Large intestine (tissue), 3 donors: ENCODE results near the gene SLC37A1. TPM values are rescaled to one million over a fixed set of nuclear protein-coding genes. Genes with fewer than 3 reads are reported as not detected.
A peak's percentile ranks its signal among the peaks of the same experiment; 100 is the strongest.

Experiments used
- DNase-seq, 2 donors: peaks; one replicate each; pipeline versions ENCODE4 v3.0.0 to v3.0.0-alpha.2; 2013
- H3K27ac ChIP-seq: one replicate; pipeline ENCODE4 v1.5.1; 2013; ENCODE audit warnings: low read length
- H3K27me3 ChIP-seq: 2 replicates; pipeline ENCODE4 v1.6.1; 2013; ENCODE audit warnings: low read length; ENCODE audit not compliant: control insufficient read depth, insufficient read depth
- H3K36me3 ChIP-seq: 2 replicates; pipeline ENCODE4 v1.6.1; 2013; ENCODE audit warnings: low read length; ENCODE audit not compliant: control insufficient read depth, insufficient read depth
- H3K4me1 ChIP-seq: one replicate; pipeline ENCODE4 v1.6.1; 2013; ENCODE audit warnings: low read length; ENCODE audit not compliant: control insufficient read depth, insufficient read depth
- H3K4me3 ChIP-seq: one replicate; pipeline ENCODE4 v1.5.1; 2013; ENCODE audit warnings: low read length
- H3K9me3 ChIP-seq: one replicate; pipeline ENCODE4 v1.6.1; 2013; ENCODE audit warnings: mild to moderate bottlenecking, low read depth, low read length, moderate library complexity; ENCODE audit not compliant: control insufficient read depth
- WGBS: methylation state at CpG from one replicate; pipeline ENCODE4 v1.1.5; 2013; ENCODE audit warnings: low lambda C conversion rate; ENCODE audit not compliant: insufficient coverage; 5-methylcytosine and 5-hydroxymethylcytosine counted together
- polyA plus RNA-seq: library from polyadenylated mRNA; unstranded; fragments of 120-200 nt; gene quantifications from one replicate; pipeline ENCODE4 v1.2.1, GENCODE V29; 2013

Gene SLC37A1
- polyA plus RNA-seq, 1 donor: 35.9 TPM

DNA sequence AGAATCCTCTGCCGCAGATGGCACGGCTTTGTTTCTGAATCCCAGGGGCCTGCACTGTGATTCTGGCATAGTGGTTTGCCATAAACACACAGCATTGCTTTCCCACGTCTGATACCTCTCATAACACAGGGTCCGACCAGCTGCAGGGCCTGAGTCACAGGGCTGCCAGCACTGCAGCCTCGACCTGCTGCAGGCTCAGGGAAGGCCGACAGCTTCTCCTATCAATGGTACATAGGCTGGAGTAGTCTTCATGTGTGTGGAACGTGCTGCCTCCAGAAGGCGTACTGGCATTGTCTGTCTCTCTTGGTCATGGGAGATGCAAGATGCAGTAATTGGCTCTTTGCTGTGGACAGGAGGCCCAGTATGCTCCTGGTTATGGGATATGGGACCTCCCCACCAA, 86.3 kb downstream of the SLC37A1 start:
- no peaks in the 10 kb centered on the region for H3K27me3 ChIP-seq
- H3K36me3 ChIP-seq: no peaks in the 10 kb centered on the region
- H3K27ac ChIP-seq: no peak overlapping the region
- no CpG with 5 or more reads among the region's 8 CpGs for WGBS
- no peak for DNase-seq
- no peaks in the 10 kb centered on the region for H3K4me1 ChIP-seq
- H3K9me3 ChIP-seq: peaks cover 3% of the 10 kb centered on the region
- H3K4me3 ChIP-seq: no peak overlapping the region

DNA sequence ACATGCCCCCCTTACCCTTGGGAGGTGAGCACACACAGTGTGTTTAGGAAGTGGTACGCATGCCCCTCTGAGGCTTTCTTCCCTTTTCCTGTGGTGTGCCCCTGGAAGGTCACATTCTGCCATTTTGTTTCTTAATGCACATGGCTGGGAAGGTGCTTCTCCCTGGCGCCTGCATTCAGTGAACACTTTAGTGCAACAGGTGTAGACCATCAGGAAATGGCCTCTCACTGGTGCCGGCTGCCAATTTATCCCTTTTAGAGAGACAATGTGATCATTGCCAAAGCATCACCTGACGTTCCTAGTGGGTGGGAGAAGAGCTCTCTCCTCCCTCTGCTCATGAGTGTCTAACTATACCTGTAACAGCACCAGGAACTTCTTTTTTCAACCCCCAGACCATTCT, 88.0 kb downstream of the SLC37A1 start:
- H3K36me3 ChIP-seq: no peaks in the 10 kb centered on the region
- WGBS: no CpG with 5 or more reads among the region's 4 CpGs

DNA sequence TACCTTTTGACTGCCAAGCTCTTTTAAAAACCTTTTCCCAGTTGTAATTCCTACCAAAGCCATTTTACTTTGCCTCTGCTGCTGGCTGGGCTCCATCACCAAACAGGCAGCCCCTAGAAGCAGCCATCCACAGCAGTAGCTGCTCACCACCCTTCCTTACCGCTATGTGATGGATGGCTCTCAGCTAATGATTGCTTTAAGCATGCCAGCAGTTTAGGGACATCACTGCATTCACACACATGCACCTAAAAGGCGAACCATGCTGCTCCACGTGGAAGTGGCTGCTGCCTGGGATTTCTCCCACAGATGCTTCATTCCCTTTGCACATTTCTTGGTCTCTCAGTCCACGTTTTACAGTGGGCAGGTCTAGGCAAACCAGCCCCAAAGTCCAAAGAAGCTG, 93.5 kb downstream of the SLC37A1 start:
- Histone ChIP-seq H3K36me3 (no peaks in the 10 kb centered on the region), H3K4me1 (no peaks in the 10 kb centered on the region), H3K27ac (peak overlapping the region; percentile 2), H3K4me3 (no peak overlapping the region), H3K9me3 (peaks cover 15% of the 10 kb centered on the region), H3K27me3 (no peaks in the 10 kb centered on the region)
- DNase-seq: no peak
- no CpG with 5 or more reads among the region's 4 CpGs for WGBS

More for the DNA sequence above, 88.0 kb downstream of the SLC37A1 start:
- Histone ChIP-seq H3K27me3 (no peaks in the 10 kb centered on the region), H3K27ac (no peak overlapping the region), H3K4me3 (no peak overlapping the region), H3K9me3 (peaks cover 6% of the 10 kb centered on the region), H3K4me1 (no peaks in the 10 kb centered on the region)
- DNase-seq: no peak

DNA sequence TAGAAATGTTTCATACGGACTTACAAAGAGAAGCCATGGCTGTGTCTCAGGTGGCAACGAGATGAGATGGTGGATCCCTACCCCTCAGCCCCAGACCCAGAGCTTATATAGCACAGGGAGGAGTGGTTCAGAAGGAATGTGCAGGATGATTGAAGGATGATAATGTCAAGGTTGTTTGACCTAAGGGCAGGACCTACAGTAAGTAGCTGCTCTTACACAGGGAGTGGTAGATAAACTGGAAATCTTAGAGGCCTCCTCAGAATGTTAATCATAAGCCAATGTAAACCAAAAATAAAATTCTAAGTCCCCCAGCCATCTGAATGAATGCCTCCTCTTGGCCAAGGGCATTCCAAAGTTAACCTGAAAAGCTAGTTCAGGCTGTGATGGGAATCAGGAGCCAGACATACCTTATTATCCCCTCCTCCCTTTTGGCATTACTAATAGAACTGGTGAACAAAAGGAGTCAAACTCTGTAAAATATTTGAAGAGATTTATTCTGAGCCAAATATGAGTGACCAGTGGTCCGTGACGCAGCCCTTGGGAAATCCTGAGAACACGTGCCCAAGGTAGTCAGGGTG, 94.0 kb downstream of the SLC37A1 start:
- Histone ChIP-seq H3K27me3 (no peaks in the 10 kb centered on the region), H3K9me3 (peaks cover 18% of the 10 kb centered on the region), H3K36me3 (no peaks in the 10 kb centered on the region), H3K4me3 (no peak overlapping the region), H3K27ac (peak overlapping the region; percentile 2), H3K4me1 (no peaks in the 10 kb centered on the region)
- no CpG with 5 or more reads among the region's 5 CpGs for WGBS
- peak in 1 of 2 donors; percentile 51 for DNase-seq

GRCh38 chr21:42608446-42608845, 94.8 kb downstream of the SLC37A1 start:
- Histone ChIP-seq H3K9me3 (peaks cover 18% of the 10 kb centered on the region), H3K27me3 (no peaks in the 10 kb centered on the region), H3K36me3 (no peaks in the 10 kb centered on the region), H3K27ac (no peak overlapping the region), H3K4me1 (no peaks in the 10 kb centered on the region), H3K4me3 (no peak overlapping the region)
- no CpG with 5 or more reads among the region's 4 CpGs for WGBS
- no peak for DNase-seq

DNA sequence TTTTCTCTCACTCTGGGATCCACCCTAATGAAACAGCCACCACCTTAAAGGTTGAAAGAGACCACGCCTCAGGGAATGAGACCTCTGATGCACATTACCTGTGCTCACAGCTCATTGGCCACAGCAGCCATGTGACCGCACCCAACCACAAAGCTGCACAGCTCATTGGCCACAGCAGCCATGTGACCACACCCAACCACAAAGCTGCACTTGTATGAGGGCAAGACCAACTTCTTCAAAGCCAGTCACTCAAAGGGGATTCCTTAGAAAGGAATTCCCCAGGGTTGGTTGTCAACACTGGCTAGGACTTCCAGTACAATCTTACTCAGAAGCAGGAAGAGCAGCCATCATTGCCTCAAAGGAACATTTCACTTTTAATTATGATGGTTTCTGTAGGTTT, 96.2 kb downstream of the SLC37A1 start:
- no peak for DNase-seq
- WGBS: no CpG with 5 or more reads among the region's 2 CpGs
- Histone ChIP-seq H3K27ac (no peak overlapping the region), H3K4me3 (no peak overlapping the region), H3K9me3 (peaks cover 16% of the 10 kb centered on the region), H3K36me3 (no peaks in the 10 kb centered on the region), H3K4me1 (peaks cover 2% of the 10 kb centered on the region), H3K27me3 (no peaks in the 10 kb centered on the region)

- no peak overlapping the region for H3K4me3 ChIP-seq
- H3K27ac ChIP-seq: no peak overlapping the region
- no peak for DNase-seq
- peaks cover 1% of the 10 kb centered on the region for H3K27me3 ChIP-seq
- peaks cover 12% of the 10 kb centered on the region for H3K9me3 ChIP-seq
- WGBS: 100% methylated on average over 3 of the region's 3 CpGs
- peaks cover 5% of the 10 kb centered on the region for H3K4me1 ChIP-seq
- no peaks in the 10 kb centered on the region for H3K36me3 ChIP-seq
Observed at GRCh38 chr21:42611852-42612251, 98.2 kb downstream of the SLC37A1 start.

DNA sequence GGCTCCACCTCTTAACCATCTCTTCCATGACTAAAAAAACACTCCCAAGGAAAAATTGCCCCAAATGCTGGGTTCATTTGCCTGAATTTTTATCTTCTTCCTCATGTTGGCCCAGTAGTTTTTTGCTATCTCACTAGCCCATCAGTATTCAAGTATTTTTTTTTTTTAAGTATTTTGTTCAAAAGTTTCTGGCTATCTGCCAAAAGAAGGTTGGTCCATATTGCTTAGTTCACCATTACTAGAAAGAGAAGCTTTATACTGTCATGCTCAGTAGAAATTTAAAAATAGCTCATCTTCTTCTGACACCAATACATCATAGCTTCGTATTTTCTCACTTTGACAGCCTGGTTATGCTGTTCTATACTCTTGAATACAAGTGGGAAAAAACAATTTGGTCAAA, 98.7 kb downstream of the SLC37A1 start:
- no peak overlapping the region for H3K4me3 ChIP-seq
- peaks cover 12% of the 10 kb centered on the region for H3K9me3 ChIP-seq
- peaks cover 3% of the 10 kb centered on the region for H3K27me3 ChIP-seq
- DNase-seq: no peak
- H3K36me3 ChIP-seq: no peaks in the 10 kb centered on the region
- no peak overlapping the region for H3K27ac ChIP-seq
- peaks cover 5% of the 10 kb centered on the region for H3K4me1 ChIP-seq
- WGBS: no CpG with 5 or more reads among the region's 1 CpG

DNA sequence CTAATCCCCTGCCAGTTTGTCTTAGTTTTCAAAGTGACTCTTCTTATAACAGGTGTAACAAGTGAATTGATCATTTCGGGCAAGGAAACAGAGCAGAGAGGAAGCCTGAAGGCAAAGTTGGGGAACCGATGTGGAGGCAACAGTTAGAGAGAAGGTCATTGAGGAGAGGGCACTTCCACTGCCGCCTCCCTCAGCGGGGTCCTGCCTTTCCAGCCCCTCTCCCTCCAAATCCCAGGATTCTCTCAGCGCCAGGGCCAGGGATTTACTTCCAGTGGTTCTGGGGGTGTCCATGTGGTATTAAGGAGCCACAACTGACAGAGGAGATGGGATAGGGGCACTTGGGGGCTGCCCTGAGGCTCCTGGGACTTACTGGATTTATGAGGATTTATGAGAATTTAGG, 100.1 kb downstream of the SLC37A1 start:
- no peak overlapping the region for H3K27ac ChIP-seq
- peaks cover 12% of the 10 kb centered on the region for H3K9me3 ChIP-seq
- H3K4me1 ChIP-seq: peaks cover 5% of the 10 kb centered on the region
- peaks cover 9% of the 10 kb centered on the region for H3K27me3 ChIP-seq
- no peaks in the 10 kb centered on the region for H3K36me3 ChIP-seq
- DNase-seq: no peak
- no peak overlapping the region for H3K4me3 ChIP-seq
- WGBS: 100% methylated on average over 1 of the region's 5 CpGs

- no CpG with 5 or more reads among the region's 9 CpGs for WGBS
- no peak for DNase-seq
- peak overlapping the region; percentile 13 for H3K27ac ChIP-seq
- H3K4me3 ChIP-seq: peak overlapping the region; percentile 30
- peaks cover 12% of the 10 kb centered on the region for H3K9me3 ChIP-seq
- peaks cover 5% of the 10 kb centered on the region for H3K4me1 ChIP-seq
- H3K36me3 ChIP-seq: no peaks in the 10 kb centered on the region
- peaks cover 11% of the 10 kb centered on the region for H3K27me3 ChIP-seq
Observed at GRCh38 chr21:42614396-42614795, 100.7 kb downstream of the SLC37A1 start.

DNA sequence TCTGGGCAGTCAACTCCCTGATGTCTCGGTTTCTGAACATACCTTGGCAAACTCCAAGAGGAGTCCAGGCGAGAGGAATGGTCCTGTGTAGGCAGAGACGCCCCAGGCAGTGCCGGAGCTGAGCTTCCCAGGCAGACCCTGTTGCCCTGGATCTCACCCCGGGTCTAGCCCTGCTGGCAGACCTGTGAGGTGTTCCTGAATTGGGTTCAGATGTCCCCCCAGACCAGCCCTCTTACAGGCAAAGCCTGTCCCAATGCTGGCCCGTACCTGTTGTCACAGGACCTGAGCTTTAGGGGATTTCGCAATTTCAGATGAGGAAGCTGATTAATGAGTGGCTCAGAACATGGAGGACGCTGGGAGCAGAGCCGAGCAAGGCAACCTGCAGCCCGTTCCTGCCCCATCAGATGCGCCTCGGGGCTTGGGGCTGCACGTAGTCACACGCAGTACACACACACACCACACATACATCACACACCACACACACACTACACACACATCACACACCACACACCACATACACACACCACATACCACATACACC, 101.2 kb downstream of the SLC37A1 start:
- peaks cover 10% of the 10 kb centered on the region for H3K9me3 ChIP-seq
- H3K36me3 ChIP-seq: no peaks in the 10 kb centered on the region
- H3K27me3 ChIP-seq: peaks cover 11% of the 10 kb centered on the region
- H3K27ac ChIP-seq: peak overlapping the region; percentile 13
- peak overlapping the region; percentile 30 for H3K4me3 ChIP-seq
- no CpG with 5 or more reads among the region's 14 CpGs for WGBS
- DNase-seq: peak; percentile 61 to 76
- H3K4me1 ChIP-seq: peaks cover 5% of the 10 kb centered on the region
